Mucosa of gallbladder (tissue), 1 donor: Measurements from ENCODE around the gene ERP44. TPM values are rescaled to one million over a fixed set of nuclear protein-coding genes. Genes with fewer than 3 reads are reported as not detected.
"Not testable (repeated sequence)": the region's sequence is repeated elsewhere in the genome, so short reads cannot be mapped to it uniquely, and the experiment has no call there.

Source experiments
- DNase-seq: peaks from one replicate; pipeline ENCODE4 v3.0.0-alpha.2; 2020; ENCODE audit warnings: low spot score
- total RNA-seq: library from RNA; stranded (reverse); gene quantifications from one replicate; pipeline ENCODE4 v1.2.1, GENCODE V29; 2021
- donor health status: DM: no; HTN: no; CAD: no.

The ERP44 gene
- total RNA-seq, 1 donor from 2014 or later: 26.3 TPM

GRCh38 chr9:100100146-100100667 is 1.4 kb upstream of the ERP44 start:
- no peak for DNase-seq

GRCh38 chr9:100099722-100100042 is 882 bp upstream of the ERP44 start:
- no peak for DNase-seq

DNA sequence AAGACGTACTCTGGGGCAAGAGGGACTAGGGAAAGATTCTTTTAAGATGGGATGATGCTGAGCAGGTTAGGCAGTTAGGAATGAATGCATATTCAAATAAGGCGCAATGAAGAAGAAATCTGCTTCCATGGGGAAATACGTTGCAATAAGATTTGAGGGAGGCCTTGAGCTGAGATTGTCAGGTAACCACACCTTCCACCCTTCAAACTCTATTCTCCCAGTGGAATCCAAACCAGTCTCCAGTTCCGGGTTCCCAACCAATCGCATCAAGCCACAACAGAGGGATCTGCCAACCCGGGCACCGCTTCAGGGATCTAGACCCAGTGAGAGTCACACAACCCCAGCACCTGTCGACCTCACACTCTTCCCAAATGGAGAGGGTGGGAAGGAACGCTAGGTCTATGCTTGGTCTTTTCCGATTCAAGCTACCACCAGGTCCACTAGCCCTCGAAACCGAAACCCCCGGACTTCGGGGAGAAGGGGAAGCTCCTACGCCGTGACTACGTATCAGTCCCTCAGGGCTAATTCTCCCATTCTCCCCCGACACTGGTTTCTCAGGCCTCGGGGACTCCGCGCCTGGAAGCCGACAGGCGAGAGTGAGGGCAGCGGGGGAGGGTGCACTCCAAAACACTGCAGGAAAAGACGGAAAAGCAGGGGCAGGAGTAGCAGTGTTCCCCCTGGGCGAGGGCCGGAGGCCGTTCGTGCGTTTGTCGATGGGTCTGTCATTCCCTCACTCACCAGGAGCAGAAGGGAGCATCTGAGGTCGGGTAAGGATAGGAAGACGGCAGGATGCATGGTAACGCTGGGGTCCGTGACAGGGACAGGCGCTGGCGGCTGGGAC is 534 bp downstream of the ERP44 start:
- peak; percentile 61 for DNase-seq

GRCh38 chr9:100096378-100096916 is 2.4 kb downstream of the ERP44 start:
- DNase-seq: no peak

DNA sequence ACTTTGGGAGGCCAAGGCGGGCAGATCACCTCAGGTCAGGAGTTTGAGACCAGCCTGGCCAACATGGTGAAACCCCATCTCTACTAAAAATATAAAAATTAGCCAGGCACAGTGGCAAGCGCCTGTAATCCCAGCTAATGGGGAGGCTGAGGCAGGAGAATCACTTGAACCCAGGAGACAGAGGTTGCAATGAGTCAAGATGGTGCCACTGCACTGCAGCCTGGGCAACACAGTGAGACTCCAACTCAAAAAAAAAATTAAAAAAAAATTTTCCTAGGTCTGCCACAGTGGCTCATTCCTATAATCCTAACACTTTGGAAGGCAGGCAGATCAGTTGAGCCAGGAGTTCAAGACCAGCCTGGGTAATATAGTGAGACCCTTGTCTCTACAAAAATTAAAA is 4.4 kb downstream of the ERP44 start:
- DNase-seq: not testable (repeated sequence)

- DNase-seq: no peak
Measured at GRCh38 chr9:100092066-100092465, 6.7 kb downstream of the ERP44 start.

DNA sequence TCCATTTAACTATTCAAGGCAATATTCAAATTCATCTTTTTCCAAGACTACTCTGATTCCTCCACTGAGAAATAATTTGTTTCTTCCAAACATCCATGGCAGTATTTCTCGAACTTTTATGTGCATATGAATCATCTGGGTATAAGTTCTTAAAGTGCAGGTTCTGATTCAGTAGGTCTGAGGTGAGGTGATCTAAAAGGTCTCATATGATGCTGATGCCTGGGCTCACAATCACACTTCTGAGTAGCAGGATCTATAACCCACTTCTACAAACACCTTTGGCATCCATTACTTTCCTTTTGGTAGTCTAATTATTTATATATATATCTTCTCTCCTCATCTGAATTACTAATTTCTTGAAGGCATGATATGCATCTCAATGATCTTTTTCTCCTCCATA is 7.2 kb downstream of the ERP44 start:
- DNase-seq: no peak

DNA sequence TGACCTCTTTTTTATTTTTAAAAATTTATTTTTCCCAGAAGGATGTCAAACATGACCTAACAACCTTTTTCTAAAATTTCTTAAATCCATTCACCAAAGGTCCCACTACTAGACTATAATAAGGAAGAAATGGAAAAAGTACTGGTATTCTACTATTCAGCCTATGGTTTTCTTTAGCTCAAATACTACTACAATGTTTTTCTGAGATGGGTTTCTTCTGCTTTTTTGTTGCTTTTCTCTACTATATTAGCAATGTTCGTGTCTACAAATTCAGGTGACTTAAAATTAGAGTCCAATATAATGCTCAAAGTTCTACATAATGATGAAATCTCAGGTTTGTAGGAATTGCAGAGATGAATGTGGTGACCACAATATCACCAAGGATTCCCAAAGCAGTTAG is 7.9 kb downstream of the ERP44 start:
- DNase-seq: no peak

GRCh38 chr9:100088202-100088601 is 10.6 kb downstream of the ERP44 start:
- DNase-seq: no peak

DNA sequence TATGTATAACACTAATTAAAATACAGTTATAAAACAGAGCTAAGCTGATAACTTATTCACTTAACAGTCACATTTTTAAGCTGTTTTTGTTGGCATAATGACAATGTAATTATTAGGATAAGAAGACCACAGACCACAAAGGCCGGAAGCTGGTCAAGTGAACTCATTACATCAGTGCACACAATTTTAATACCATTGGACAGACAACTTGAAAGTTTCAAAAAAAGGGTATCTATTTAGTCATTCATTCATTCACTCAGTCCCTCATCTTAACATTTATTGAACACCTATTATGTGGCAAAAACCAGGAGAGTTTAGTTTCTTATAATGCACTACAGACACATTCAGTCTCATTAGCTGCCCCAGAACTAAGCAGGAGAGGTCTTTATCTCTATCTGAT is 11.6 kb downstream of the ERP44 start:
- no peak for DNase-seq

- no peak for DNase-seq
Measured at GRCh38 chr9:100086097-100086635, 12.6 kb downstream of the ERP44 start.

- DNase-seq: no peak
Measured at GRCh38 chr9:100084734-100085133, 14.1 kb downstream of the ERP44 start.

DNA sequence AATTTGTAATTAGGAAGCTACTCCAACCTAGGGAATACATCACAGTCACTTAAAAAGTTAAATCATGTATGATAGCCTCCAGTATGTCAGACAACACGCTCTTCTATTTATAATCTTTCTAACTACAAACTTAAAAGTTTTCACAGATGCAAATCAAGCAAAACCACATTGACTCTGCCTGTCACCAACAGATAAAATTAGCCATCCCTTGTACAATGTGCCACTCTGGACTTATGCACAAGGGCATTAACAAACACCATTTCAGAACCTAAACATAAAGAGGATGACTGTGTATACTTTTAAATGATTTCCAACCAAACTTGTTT is 14.7 kb downstream of the ERP44 start:
- no peak for DNase-seq

DNA sequence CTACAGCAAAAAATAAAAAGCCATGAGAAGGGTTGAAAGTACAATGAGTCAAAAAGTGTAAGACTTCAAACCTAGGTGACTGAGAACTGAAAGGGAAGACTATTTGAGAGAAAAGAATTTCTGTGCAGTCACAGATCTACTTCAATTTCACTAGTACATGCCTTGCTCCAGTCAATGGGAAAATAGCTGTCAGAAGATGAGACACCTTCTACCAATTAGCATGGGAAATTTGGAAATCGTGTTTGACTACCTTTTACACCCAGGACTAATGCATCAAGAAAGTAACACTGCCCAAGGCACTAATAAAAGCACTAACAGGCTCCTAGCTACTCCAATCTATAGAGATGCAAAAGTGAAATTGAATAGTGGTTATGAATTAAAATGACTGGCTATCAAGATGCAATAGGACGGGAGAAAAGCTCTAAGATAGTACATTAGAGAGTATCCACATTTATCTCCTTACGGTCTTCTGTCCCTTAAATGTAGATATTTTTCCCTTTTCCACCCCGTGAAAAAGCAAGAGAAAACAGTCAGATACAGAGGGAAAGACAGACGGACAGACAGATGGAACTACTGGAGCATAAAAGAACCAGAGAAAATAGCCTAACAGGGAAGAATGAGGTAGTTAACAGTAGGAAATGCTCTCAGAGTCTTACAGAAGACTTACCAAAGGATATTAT is 15.2 kb downstream of the ERP44 start:
- DNase-seq: no peak

DNA sequence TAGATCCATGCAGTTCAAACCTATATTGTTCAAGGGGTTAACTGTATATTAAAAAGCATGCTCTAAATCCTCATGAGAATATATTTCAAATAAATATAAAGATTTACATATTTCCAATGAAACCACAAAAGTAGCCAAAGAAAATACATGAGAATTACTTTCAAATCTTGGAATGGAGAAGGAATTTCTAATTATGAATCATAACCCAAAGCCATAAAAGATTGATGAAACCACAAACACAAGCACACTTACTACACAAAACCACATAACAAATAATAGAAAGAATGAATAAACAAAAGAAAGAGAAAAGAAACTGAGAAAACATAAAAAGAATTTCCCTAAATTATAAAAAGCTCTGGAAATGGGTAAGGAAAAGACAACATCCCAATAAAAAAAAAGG is 16.0 kb downstream of the ERP44 start:
- DNase-seq: no peak

DNA sequence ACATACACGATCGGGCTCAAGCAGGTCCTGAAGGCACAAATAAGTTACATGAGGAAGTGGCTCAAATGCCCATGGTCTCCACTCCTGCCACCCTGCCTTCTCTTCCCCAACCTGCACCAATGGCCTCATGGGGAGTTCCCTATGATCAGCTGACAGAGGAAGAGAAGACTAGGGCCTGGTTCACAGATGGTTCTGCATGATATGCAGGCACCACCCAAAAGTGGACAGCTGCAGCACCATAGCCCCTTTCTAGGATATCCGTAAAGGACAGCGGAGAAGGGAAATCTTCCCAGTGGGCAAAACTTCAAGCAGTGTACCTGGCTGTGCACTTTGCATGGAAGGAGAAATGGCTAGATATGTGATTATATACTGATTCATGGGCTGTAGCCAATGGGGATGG is 22.5 kb downstream of the ERP44 start:
- DNase-seq: not testable (repeated sequence)

GRCh38 chr9:100074989-100075388 is 23.8 kb downstream of the ERP44 start:
- DNase-seq: no peak

- DNase-seq: no peak
Measured at GRCh38 chr9:100074093-100074492, 24.7 kb downstream of the ERP44 start.

GRCh38 chr9:100072805-100073204 is 26.0 kb downstream of the ERP44 start:
- no peak for DNase-seq

DNA sequence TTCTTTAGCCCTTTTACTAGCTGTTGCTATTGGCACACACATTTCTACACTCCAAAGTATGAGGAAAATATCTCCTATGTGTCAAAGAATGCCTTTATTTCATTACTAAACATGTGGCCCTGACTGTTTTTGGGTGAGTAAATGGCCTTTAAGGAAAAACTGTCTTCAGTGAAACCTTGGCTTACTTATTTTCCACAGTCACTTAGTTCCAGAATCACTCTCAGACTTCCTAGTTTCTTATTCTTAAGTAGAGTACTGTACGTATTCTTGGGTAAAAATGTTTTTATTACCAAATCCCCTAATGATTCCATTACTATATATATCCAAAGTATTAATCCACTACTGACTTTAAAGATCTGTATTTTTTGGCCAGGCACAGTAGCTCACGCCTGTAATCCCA is 27.5 kb downstream of the ERP44 start:
- DNase-seq: no peak

DNA sequence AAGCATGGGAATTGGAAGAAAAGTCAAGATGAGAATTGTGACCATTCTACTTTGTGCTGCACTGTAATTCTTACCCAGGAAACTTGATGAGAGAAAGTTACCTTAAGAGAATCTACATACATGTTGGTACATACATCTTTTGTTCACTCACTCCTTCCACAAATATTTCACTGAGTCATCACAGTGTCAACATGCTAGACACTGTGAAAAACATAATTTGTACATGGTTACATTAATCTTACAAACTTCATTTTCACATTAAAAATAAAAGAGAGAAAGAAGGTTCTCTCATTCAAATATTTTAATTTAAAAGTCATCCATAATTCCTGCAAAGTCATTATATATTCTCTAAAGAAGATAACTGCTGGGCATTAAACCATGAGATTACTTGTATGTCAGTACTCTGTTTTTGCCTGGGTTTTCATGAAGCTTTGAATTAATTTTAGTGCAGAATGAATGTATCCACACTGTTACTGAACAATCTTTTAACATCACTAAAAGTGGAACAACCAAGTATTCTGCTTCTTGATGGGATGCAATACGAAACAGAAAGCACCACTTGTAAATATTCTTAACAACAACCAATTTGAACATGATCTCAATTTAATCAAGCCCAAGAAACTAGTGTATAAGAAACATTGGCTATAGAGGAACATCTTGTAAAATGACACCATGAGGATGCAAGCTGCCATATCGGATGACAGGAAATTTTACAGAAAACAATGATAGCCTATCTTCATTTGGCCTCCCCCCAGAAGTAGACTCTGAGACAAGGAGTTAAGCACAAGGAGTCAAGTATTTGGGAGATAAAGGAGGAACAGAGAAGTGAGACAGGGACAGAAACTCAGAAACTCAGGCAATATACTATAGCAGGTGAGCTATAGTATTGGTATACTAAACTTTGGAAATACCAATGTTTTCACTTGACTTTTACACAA is 28.4 kb downstream of the ERP44 start:
- no peak for DNase-seq

- not testable (repeated sequence) for DNase-seq
Measured at GRCh38 chr9:100069068-100069467, 29.7 kb downstream of the ERP44 start.
